Trophoblast cell (in vitro differentiated cells and primary cell): Measurements from ENCODE around the gene ABTB2.

Source experiments
- DNase-seq, 2 donors: peaks; one replicate each; pipeline ENCODE4 v3.0.0-alpha.2; 2016
- H2AFZ ChIP-seq: 2 replicates; pipeline ENCODE4 v1.6.1; 2013; ENCODE audit warnings: low read length, moderate library complexity, mild to moderate bottlenecking; ENCODE audit not compliant: insufficient read depth, poor library complexity
- H2AK5ac ChIP-seq: 2 replicates; pipeline ENCODE4 v1.6.1; 2013; ENCODE audit warnings: mild to moderate bottlenecking, low read length
- H2BK120ac ChIP-seq: 2 replicates; pipeline ENCODE4 v1.6.1; 2013; ENCODE audit warnings: low read length, mild to moderate bottlenecking, moderate library complexity; ENCODE audit not compliant: insufficient read depth, poor library complexity
- H2BK12ac ChIP-seq: 2 replicates; pipeline ENCODE4 v1.6.1; 2013; ENCODE audit warnings: mild to moderate bottlenecking, low read length, moderate library complexity
- H2BK5ac ChIP-seq: 2 replicates; pipeline ENCODE4 v1.6.1; 2013; ENCODE audit warnings: low read length, low read depth, moderate library complexity, mild to moderate bottlenecking; ENCODE audit not compliant: poor library complexity
- H3K14ac ChIP-seq: 2 replicates; pipeline ENCODE4 v1.6.1; 2013; ENCODE audit warnings: mild to moderate bottlenecking, low read length
- H3K18ac ChIP-seq: 2 replicates; pipeline ENCODE4 v1.6.1; 2013; ENCODE audit warnings: mild to moderate bottlenecking, low read length
- H3K23ac ChIP-seq: 2 replicates; pipeline ENCODE4 v1.6.1; 2013; ENCODE audit warnings: low read length
- H3K27ac ChIP-seq: 2 replicates; pipeline ENCODE4 v1.5.1; 2013; ENCODE audit warnings: low read depth, mild to moderate bottlenecking, inconsistent platforms, low read length, moderate library complexity
- H3K27me3 ChIP-seq: 2 replicates; pipeline ENCODE4 v1.6.1; 2013; ENCODE audit warnings: inconsistent platforms, mild to moderate bottlenecking, low read length, moderate library complexity; ENCODE audit not compliant: insufficient read depth
- H3K36me3 ChIP-seq, 2 experiments: 1 replicate in 1 of 2; 2 replicates in 1 of 2; pipeline ENCODE4 v1.6.1; 2013; ENCODE audit warnings: low read length in 2 of 2, mild to moderate bottlenecking in 2 of 2, moderate library complexity in 1 of 2; ENCODE audit not compliant: insufficient read depth in 2 of 2, control insufficient read depth in 1 of 2
- H3K4ac ChIP-seq: 2 replicates; pipeline ENCODE4 v1.6.1; 2013; ENCODE audit warnings: low read depth, mild to moderate bottlenecking, low read length, moderate library complexity
- H3K4me1 ChIP-seq, 2 experiments: 1 replicate in 1 of 2; 2 replicates in 1 of 2; pipeline ENCODE4 v1.6.1; 2013; ENCODE audit warnings: low read length in 2 of 2, mild to moderate bottlenecking in 2 of 2, moderate library complexity in 1 of 2; ENCODE audit not compliant: insufficient read depth in 2 of 2, control insufficient read depth in 1 of 2
- H3K4me2 ChIP-seq: 2 replicates; pipeline ENCODE4 v1.6.1; 2013; ENCODE audit warnings: inconsistent platforms, mild to moderate bottlenecking, low read length, moderate library complexity
- H3K4me3 ChIP-seq: 2 replicates; pipeline ENCODE4 v1.5.1; 2013; ENCODE audit warnings: mild to moderate bottlenecking, low read depth, low read length, inconsistent platforms
- H3K79me1 ChIP-seq: one replicate; pipeline ENCODE4 v1.6.1; 2013; ENCODE audit warnings: low read length
- H3K79me2 ChIP-seq: 2 replicates; pipeline ENCODE4 v1.6.1; 2013; ENCODE audit warnings: low read length, mild to moderate bottlenecking; ENCODE audit not compliant: control insufficient read depth, insufficient read depth, poor library complexity
- H3K9ac ChIP-seq: 2 replicates; pipeline ENCODE4 v1.6.1; 2013; ENCODE audit warnings: mild to moderate bottlenecking, low read length
- H3K9me3 ChIP-seq: 2 replicates; pipeline ENCODE4 v1.6.1; 2013; ENCODE audit warnings: low read depth, mild to moderate bottlenecking, control low read depth, inconsistent platforms, low read length; ENCODE audit not compliant: insufficient read depth
- H4K12ac ChIP-seq: 2 replicates; pipeline ENCODE4 v1.6.1; 2013; ENCODE audit warnings: low read depth, mild to moderate bottlenecking, low read length, moderate library complexity
- H4K8ac ChIP-seq: 2 replicates; pipeline ENCODE4 v1.6.1; 2013; ENCODE audit warnings: low read depth, mild to moderate bottlenecking, low read length, moderate library complexity
- H4K91ac ChIP-seq: one replicate; pipeline ENCODE4 v1.6.1; 2013; ENCODE audit warnings: low read depth, mild to moderate bottlenecking, low read length, moderate library complexity
- WGBS: extraction: QIAGEN DNeasy Blood & Tissue Kit; methylation state at CpG from one replicate; pipeline ENCODE4 v1.1.7; 2013; ENCODE audit warnings: missing lambda C conversion rate; ENCODE audit not compliant: insufficient read length, insufficient coverage; ENCODE audit errors: extremely low coverage; 5-methylcytosine and 5-hydroxymethylcytosine counted together

ABTB2 gene

GRCh38 chr11:34161361-34161760, 196.4 kb downstream of the ABTB2 start:
- WGBS = no CpG with 5 or more reads among the region's 6 CpGs
- peaks cover 34 to 36% of the 10 kb centered on the region in 2 experiments for H3K36me3 ChIP-seq
- H2AK5ac ChIP-seq = no peak overlapping the region
- H2AFZ ChIP-seq = no peak overlapping the region
- no peak overlapping the region for H4K8ac ChIP-seq
- no peak overlapping the region for H3K18ac ChIP-seq
- no peaks in the 10 kb centered on the region for H3K79me1 ChIP-seq
- no peak overlapping the region for H2BK120ac ChIP-seq
- H3K4me3 ChIP-seq = no peak overlapping the region
- no peak overlapping the region for H2BK5ac ChIP-seq
- no peaks in the 10 kb centered on the region for H3K79me2 ChIP-seq
- H4K91ac ChIP-seq = no peak overlapping the region
- no peaks in the 10 kb centered on the region for H3K27me3 ChIP-seq
- H3K4me2 ChIP-seq = no peak overlapping the region
- no peak overlapping the region for H4K12ac ChIP-seq
- no peak overlapping the region for H3K14ac ChIP-seq
- H3K9ac ChIP-seq = no peak overlapping the region
- H3K4me1 ChIP-seq = peaks cover 16 to 17% of the 10 kb centered on the region in 2 experiments
- no peak for DNase-seq
- no peak overlapping the region for H2BK12ac ChIP-seq
- H3K4ac ChIP-seq = no peak overlapping the region
- no peaks in the 10 kb centered on the region for H3K9me3 ChIP-seq
- H3K23ac ChIP-seq = no peak overlapping the region
- no peak overlapping the region for H3K27ac ChIP-seq

- no peak overlapping the region for H3K4ac ChIP-seq
- no peak overlapping the region for H2BK120ac ChIP-seq
- no peak overlapping the region for H3K4me2 ChIP-seq
- H3K4me1 ChIP-seq = peaks cover 10 to 12% of the 10 kb centered on the region in 2 experiments
- H3K79me2 ChIP-seq = no peaks in the 10 kb centered on the region
- no peaks in the 10 kb centered on the region for H3K79me1 ChIP-seq
- no peak overlapping the region for H3K9ac ChIP-seq
- H3K36me3 ChIP-seq = peaks cover 38% of the 10 kb centered on the region in 2 experiments
- H2BK12ac ChIP-seq = no peak overlapping the region
- no peak overlapping the region for H3K14ac ChIP-seq
- no peak overlapping the region for H3K18ac ChIP-seq
- no CpG with 5 or more reads among the region's 18 CpGs for WGBS
- H3K27me3 ChIP-seq = no peaks in the 10 kb centered on the region
- no peak overlapping the region for H4K8ac ChIP-seq
- no peak overlapping the region for H2AFZ ChIP-seq
- peaks cover under 1% of the 10 kb centered on the region for H3K9me3 ChIP-seq
- H3K23ac ChIP-seq = no peak overlapping the region
- H4K91ac ChIP-seq = no peak overlapping the region
- H2BK5ac ChIP-seq = no peak overlapping the region
- no peak overlapping the region for H4K12ac ChIP-seq
- no peak for DNase-seq
- H3K27ac ChIP-seq = no peak overlapping the region
- H2AK5ac ChIP-seq = no peak overlapping the region
- H3K4me3 ChIP-seq = no peak overlapping the region
Measured at GRCh38 chr11:34160791-34161190, 197.0 kb downstream of the ABTB2 start.

DNA sequence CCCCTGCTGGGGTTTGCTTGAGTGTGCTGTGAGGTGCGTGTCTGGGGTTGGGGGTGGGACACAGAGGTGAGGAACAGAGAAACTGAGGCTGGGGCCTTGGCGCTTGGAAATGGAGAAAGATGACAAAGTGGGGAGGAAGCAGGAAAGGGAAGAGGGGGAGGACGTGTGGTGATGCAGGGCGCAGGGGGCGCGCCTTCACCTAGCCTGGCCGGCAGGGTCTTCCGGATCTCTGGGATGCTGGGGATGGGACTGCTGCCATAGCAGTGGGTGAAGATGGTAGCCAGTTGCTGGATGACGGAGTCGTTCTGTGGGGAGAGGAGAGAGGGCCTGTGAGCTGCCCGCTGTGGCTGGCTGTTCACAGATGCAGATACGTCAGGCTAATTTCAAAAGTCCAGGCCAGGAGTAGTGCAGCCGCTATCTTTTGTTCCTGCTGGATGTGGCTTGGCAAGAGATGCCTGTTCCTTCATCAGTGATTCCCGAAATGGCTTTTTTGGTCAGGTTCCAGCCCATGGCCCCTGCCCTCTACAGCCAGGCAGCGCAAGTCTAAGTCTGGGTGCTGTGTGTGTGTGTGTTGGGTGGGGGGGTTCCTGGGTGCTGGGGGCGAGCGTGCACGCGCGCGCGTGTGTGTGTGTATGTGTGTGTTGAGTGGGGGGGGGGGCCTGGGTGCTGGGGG, 197.6 kb downstream of the ABTB2 start:
- H4K91ac ChIP-seq = no peak overlapping the region
- H2BK5ac ChIP-seq = no peak overlapping the region
- no peaks in the 10 kb centered on the region for H3K79me2 ChIP-seq
- no peaks in the 10 kb centered on the region for H3K27me3 ChIP-seq
- H3K9me3 ChIP-seq = peaks cover 3% of the 10 kb centered on the region
- H3K4me1 ChIP-seq = peaks cover 6 to 9% of the 10 kb centered on the region in 2 experiments
- H3K4me3 ChIP-seq = no peak overlapping the region
- H3K14ac ChIP-seq = no peak overlapping the region
- no peak for DNase-seq
- no peak overlapping the region for H3K4ac ChIP-seq
- no peak overlapping the region for H3K27ac ChIP-seq
- no peak overlapping the region for H2BK120ac ChIP-seq
- WGBS = no CpG with 5 or more reads among the region's 22 CpGs
- no peaks in the 10 kb centered on the region for H3K79me1 ChIP-seq
- no peak overlapping the region for H3K4me2 ChIP-seq
- no peak overlapping the region for H3K23ac ChIP-seq
- H3K36me3 ChIP-seq = peaks cover 43 to 44% of the 10 kb centered on the region in 2 experiments
- H2BK12ac ChIP-seq = no peak overlapping the region
- H2AK5ac ChIP-seq = no peak overlapping the region
- no peak overlapping the region for H4K12ac ChIP-seq
- H2AFZ ChIP-seq = no peak overlapping the region
- no peak overlapping the region for H3K9ac ChIP-seq
- no peak overlapping the region for H3K18ac ChIP-seq
- no peak overlapping the region for H4K8ac ChIP-seq

GRCh38 chr11:34158661-34159060, 199.1 kb downstream of the ABTB2 start:
- H2AFZ ChIP-seq = no peak overlapping the region
- H3K4ac ChIP-seq = no peak overlapping the region
- H3K18ac ChIP-seq = no peak overlapping the region
- no peak overlapping the region for H2BK120ac ChIP-seq
- H4K12ac ChIP-seq = no peak overlapping the region
- no peak overlapping the region for H3K4me3 ChIP-seq
- peaks cover 6 to 9% of the 10 kb centered on the region in 2 experiments for H3K4me1 ChIP-seq
- no peak for DNase-seq
- no peak overlapping the region for H3K14ac ChIP-seq
- WGBS = no CpG with 5 or more reads among the region's 6 CpGs
- H3K9ac ChIP-seq = no peak overlapping the region
- no peaks in the 10 kb centered on the region for H3K27me3 ChIP-seq
- H3K27ac ChIP-seq = no peak overlapping the region
- no peak overlapping the region for H3K23ac ChIP-seq
- no peak overlapping the region for H3K4me2 ChIP-seq
- H4K91ac ChIP-seq = no peak overlapping the region
- H3K36me3 ChIP-seq = peaks cover 52 to 53% of the 10 kb centered on the region in 2 experiments
- H3K79me1 ChIP-seq = no peaks in the 10 kb centered on the region
- H3K9me3 ChIP-seq = peaks cover 3% of the 10 kb centered on the region
- H4K8ac ChIP-seq = no peak overlapping the region
- no peaks in the 10 kb centered on the region for H3K79me2 ChIP-seq
- no peak overlapping the region for H2AK5ac ChIP-seq
- no peak overlapping the region for H2BK12ac ChIP-seq
- no peak overlapping the region for H2BK5ac ChIP-seq
